Measurements from ENCODE around the gene ZNF132.
"Not testable (repeated sequence)": the region's sequence is repeated elsewhere in the genome, so short reads cannot be mapped to it uniquely, and the experiment has no call there.

Gene ZNF132

DNA sequence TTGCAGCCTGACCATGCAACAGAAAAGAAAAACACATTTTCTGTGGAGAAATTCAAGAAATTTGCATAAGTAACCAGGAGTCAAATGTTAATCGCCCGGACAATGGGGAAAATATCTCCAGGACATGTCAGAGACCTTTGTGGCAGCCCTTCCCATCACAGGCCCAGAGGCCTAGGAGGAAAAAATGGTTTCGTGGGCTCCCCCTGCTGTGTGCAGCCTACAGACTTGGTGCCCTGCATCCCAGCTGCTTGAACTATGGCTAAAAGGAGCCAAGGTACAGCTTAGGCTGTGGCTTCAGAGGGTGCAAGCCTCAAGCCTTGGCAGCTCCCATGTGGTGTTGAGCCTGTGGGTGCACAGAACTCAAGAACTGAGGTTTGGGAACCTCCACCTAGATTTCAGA lies 8.9 kb upstream of the ZNF132 start:
- H3K36me3 ChIP-seq (ENCODE audit: control insufficient read depth in 2 of 2, insufficient read depth in 1 of 2, low read length in 2 of 2); H3K9me3 ChIP-seq (ENCODE audit: control insufficient read depth, insufficient read depth, low read depth, low read length); CTCF ChIA-PET; H3K4me3 ChIP-seq (ENCODE audit: low read depth, low read length); H3K4me1 ChIP-seq (ENCODE audit: control insufficient read depth, insufficient read depth, low read length); POLR2A ChIA-PET; H3K27ac ChIP-seq (ENCODE audit: extremely low read depth, low read depth, low read length): not testable (repeated sequence)
- TF ChIP-seq SETDB1 (IDR thresholded peaks at IDR 0.05; ENCODE audit: insufficient read length, low read length) (peak; percentile 83), ZNF549 (tag by site-specific recombination; IDR thresholded peaks at IDR 0.05) (peak; percentile 30; the same call in 1 of the 2 replicates), ZNF585B (tag by site-specific recombination; IDR thresholded peaks at IDR 0.05) (peak; percentile 98)

DNA sequence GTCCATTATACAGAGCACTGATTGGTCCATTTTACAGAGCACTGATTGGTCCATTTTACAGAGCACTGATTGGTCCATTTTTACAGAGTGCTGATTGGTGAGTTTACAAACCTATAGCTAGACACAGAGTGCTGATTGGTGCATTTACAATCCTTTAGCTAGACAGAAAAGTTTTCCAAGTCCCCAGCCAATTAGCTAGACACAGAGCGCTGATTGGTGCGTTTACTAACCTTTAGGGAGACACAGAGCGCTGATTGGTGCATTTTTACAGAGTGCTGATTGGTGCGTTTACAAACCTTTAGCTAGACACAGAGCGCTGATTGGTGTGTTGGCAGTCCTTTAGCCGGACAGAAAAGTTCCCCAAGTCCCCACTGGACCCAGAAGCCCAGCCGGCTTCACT lies 3.0 kb upstream of the ZNF132 start:
- not testable (repeated sequence) for H3K27ac ChIP-seq (ENCODE audit: extremely low read depth, low read depth, low read length); H3K4me1 ChIP-seq (ENCODE audit: control insufficient read depth, insufficient read depth, low read length); H3K4me3 ChIP-seq (ENCODE audit: low read depth, low read length); H3K9me3 ChIP-seq (ENCODE audit: control insufficient read depth, insufficient read depth, low read depth, low read length); H3K36me3 ChIP-seq (ENCODE audit: control insufficient read depth in 2 of 2, insufficient read depth in 1 of 2, low read length in 2 of 2)
- POLR2A ChIA-PET, result interaction anchor here (0.8 to 1.2 kb wide), 3 partner anchors 8 to 146 kb away, joined by 3 read pairs; partner anchors contain the start of genes ZNF324B and ZNF497
- CTCF ChIA-PET, result interaction anchor here (0.6 kb wide), 1 partner anchor 1832 kb away, joined by 3 read pairs; no protein-coding TSS in a partner anchor

DNA sequence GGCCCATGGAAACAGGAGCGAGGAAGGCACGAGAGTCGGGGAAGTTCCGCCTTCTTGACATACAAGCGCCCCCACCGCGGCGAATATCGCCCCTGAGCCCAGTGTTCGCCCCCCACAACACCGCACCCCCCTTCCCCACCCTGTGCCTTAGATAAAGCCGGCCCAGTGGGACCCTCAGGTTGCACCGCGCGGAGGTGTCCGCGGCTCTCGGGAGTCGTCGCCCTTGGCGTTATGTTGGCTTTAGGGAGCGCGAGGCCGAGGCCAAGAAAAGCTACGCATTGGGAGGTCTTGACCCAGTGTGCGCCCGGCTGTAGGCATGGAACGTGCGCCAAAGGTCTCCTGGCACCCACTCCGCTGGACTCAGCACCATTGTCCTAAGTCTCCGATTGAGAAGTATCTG lies 603 bp upstream of the ZNF132 start:
- CTCF ChIA-PET, result no interaction called here
- POLR2A ChIA-PET, result no interaction called here

More for the DNA sequence above, 603 bp upstream of the ZNF132 start:
- no peak overlapping the region for H3K27ac ChIP-seq (ENCODE audit: extremely low read depth, low read depth, low read length)
- no peaks in the 10 kb centered on the region; the same call in 1 of the 2 replicates for H3K9me3 ChIP-seq (ENCODE audit: control insufficient read depth, insufficient read depth, low read depth, low read length)
- TF ChIP-seq, protein P1, sequence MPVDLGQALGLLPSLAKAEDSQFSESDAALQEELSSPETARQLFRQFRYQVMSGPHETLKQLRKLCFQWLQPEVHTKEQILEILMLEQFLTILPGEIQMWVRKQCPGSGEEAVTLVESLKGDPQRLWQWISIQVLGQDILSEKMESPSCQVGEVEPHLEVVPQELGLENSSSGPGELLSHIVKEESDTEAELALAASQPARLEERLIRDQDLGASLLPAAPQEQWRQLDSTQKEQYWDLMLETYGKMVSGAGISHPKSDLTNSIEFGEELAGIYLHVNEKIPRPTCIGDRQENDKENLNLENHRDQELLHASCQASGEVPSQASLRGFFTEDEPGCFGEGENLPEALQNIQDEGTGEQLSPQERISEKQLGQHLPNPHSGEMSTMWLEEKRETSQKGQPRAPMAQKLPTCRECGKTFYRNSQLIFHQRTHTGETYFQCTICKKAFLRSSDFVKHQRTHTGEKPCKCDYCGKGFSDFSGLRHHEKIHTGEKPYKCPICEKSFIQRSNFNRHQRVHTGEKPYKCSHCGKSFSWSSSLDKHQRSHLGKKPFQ (tag by site-specific recombination; IDR thresholded peaks at IDR 0.05), result no peak
- TF ChIP-seq ZNF747 (tag by site-specific recombination; IDR thresholded peaks at IDR 0.05) (no peak), ZNF112 (tag by site-specific recombination; IDR thresholded peaks at IDR 0.05) (no peak), IKZF3 (tag by site-specific recombination; IDR thresholded peaks at IDR 0.05) (no peak), ZNF660 (tag by site-specific recombination; IDR thresholded peaks at IDR 0.05) (no peak), ZNF561 (tag by site-specific recombination; IDR thresholded peaks at IDR 0.05; ENCODE audit: borderline replicate concordance) (no peak), GLIS2 (tag by site-specific recombination; IDR thresholded peaks at IDR 0.05) (no peak), MEIS1 (CRISPR knock-in tag; IDR thresholded peaks at IDR 0.05; ENCODE audit: borderline replicate concordance) (no peak), ZBTB7A (tag by site-specific recombination; IDR thresholded peaks at IDR 0.05; ENCODE audit: low read depth) (no peak), SETDB1 (IDR thresholded peaks at IDR 0.05; ENCODE audit: insufficient read length, low read length) (no peak), ZNF544 (tag by site-specific recombination; IDR thresholded peaks at IDR 0.05) (no peak), GLI2 (tag by site-specific recombination; IDR thresholded peaks at IDR 0.05; ENCODE audit: borderline replicate concordance, low read depth) (no peak), KLF7 (tag by site-specific recombination; IDR thresholded peaks at IDR 0.05; ENCODE audit: borderline replicate concordance) (no peak)
- TF ChIP-seq, protein P2, sequence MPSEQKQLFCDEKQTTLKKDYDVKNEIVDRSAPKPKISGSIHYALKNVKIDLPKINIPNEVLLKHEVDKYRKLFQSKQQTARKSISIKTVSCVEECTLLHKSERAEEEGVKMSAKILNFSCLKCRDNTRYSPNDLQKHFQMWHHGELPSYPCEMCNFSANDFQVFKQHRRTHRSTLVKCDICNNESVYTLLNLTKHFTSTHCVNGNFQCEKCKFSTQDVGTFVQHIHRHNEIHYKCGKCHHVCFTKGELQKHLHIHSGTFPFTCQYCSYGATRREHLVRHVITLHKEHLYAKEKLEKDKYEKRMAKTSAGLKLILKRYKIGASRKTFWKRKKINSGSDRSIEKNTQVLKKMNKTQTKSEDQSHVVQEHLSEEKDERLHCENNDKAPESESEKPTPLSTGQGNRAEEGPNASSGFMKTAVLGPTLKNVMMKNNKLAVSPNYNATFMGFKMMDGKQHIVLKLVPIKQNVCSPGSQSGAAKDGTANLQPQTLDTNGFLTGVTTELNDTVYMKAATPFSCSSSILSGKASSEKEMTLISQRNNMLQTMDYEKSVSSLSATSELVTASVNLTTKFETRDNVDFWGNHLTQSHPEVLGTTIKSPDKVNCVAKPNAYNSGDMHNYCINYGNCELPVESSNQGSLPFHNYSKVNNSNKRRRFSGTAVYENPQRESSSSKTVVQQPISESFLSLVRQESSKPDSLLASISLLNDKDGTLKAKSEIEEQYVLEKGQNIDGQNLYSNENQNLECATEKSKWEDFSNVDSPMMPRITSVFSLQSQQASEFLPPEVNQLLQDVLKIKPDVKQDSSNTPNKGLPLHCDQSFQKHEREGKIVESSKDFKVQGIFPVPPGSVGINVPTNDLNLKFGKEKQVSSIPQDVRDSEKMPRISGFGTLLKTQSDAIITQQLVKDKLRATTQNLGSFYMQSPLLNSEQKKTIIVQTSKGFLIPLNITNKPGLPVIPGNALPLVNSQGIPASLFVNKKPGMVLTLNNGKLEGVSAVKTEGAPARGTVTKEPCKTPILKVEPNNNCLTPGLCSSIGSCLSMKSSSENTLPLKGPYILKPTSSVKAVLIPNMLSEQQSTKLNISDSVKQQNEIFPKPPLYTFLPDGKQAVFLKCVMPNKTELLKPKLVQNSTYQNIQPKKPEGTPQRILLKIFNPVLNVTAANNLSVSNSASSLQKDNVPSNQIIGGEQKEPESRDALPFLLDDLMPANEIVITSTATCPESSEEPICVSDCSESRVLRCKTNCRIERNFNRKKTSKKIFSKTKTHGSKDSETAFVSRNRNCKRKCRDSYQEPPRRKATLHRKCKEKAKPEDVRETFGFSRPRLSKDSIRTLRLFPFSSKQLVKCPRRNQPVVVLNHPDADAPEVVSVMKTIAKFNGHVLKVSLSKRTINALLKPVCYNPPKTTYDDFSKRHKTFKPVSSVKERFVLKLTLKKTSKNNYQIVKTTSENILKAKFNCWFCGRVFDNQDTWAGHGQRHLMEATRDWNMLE (tag by site-specific recombination; conservative IDR thresholded peaks at IDR 0.05; ENCODE audit: low read depth), result no peak
- TF ChIP-seq, protein P3, sequence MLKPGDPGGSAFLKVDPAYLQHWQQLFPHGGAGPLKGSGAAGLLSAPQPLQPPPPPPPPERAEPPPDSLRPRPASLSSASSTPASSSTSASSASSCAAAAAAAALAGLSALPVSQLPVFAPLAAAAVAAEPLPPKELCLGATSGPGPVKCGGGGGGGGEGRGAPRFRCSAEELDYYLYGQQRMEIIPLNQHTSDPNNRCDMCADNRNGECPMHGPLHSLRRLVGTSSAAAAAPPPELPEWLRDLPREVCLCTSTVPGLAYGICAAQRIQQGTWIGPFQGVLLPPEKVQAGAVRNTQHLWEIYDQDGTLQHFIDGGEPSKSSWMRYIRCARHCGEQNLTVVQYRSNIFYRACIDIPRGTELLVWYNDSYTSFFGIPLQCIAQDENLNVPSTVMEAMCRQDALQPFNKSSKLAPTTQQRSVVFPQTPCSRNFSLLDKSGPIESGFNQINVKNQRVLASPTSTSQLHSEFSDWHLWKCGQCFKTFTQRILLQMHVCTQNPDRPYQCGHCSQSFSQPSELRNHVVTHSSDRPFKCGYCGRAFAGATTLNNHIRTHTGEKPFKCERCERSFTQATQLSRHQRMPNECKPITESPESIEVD (tag by site-specific recombination; IDR thresholded peaks at IDR 0.05), result no peak
- TF ChIP-seq, protein P4, sequence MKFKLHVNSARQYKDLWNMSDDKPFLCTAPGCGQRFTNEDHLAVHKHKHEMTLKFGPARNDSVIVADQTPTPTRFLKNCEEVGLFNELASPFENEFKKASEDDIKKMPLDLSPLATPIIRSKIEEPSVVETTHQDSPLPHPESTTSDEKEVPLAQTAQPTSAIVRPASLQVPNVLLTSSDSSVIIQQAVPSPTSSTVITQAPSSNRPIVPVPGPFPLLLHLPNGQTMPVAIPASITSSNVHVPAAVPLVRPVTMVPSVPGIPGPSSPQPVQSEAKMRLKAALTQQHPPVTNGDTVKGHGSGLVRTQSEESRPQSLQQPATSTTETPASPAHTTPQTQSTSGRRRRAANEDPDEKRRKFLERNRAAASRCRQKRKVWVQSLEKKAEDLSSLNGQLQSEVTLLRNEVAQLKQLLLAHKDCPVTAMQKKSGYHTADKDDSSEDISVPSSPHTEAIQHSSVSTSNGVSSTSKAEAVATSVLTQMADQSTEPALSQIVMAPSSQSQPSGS (tag by site-specific recombination; IDR thresholded peaks at IDR 0.05; ENCODE audit: low read depth), result no peak
- TF ChIP-seq, protein P5, sequence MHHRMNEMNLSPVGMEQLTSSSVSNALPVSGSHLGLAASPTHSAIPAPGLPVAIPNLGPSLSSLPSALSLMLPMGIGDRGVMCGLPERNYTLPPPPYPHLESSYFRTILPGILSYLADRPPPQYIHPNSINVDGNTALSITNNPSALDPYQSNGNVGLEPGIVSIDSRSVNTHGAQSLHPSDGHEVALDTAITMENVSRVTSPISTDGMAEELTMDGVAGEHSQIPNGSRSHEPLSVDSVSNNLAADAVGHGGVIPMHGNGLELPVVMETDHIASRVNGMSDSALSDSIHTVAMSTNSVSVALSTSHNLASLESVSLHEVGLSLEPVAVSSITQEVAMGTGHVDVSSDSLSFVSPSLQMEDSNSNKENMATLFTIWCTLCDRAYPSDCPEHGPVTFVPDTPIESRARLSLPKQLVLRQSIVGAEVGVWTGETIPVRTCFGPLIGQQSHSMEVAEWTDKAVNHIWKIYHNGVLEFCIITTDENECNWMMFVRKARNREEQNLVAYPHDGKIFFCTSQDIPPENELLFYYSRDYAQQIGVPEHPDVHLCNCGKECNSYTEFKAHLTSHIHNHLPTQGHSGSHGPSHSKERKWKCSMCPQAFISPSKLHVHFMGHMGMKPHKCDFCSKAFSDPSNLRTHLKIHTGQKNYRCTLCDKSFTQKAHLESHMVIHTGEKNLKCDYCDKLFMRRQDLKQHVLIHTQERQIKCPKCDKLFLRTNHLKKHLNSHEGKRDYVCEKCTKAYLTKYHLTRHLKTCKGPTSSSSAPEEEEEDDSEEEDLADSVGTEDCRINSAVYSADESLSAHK (tag by site-specific recombination; IDR thresholded peaks at IDR 0.05), result no peak
- no peaks in the 10 kb centered on the region for H3K36me3 ChIP-seq (ENCODE audit: control insufficient read depth in 2 of 2, insufficient read depth in 1 of 2, low read length in 2 of 2)
- H3K4me1 ChIP-seq (ENCODE audit: control insufficient read depth, insufficient read depth, low read length), result no peaks in the 10 kb centered on the region
- H3K4me3 ChIP-seq (ENCODE audit: low read depth, low read length), result no peak overlapping the region
